ENCODE data around the gene P2RX7. TPM values are rescaled to one million over a fixed set of nuclear protein-coding genes. Genes with fewer than 3 reads are reported as not detected.

The P2RX7 gene
- polyA plus RNA-seq, 3 donors: 12.3 to 66.3 (median 20.5) TPM

DNA sequence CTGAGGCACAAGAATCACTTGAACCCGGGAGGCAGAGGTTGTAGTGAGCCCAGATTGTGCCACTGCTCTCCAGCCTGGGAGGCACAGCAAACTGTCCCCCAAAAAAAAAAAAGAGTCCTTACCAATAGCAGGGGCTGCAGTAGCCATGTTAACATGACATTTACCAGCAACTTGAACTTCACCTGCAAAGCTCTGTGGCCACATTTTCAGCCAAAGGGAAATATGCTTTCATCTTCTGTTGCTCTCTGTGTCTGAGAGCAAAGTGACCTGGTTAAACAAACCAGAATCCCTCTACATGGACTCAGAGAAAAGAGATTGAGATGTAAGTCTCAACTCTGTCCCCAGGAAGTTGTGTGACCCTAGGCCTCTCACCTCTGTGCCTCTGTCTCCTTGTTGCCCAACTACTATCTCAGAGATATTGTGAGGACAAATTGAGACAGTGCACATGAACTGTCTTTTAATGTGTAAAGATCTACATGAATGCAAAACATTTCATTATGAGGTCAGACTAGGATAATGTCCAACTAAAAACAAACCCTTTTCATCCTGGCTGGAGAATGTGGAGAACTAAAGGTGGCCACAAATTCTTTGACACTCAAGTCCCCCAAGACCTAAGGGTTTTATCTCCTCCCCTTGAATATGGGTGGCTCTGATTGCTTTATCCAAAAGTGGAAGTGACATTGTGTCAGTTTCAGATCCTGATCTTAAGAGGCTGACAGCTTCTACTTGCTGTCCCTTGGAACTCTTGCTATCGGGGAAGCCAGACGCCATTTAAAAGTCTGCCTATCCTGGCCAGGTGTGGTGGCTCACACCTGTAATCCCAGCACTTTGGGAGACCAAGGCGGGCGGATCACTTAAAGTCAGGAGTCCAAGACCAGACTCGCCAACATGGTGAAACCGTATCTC lies 52.6 kb downstream of the P2RX7 start:
- DNase-seq: peak; percentile 46 to 75 (median 65)
- peak overlapping the region; percentile 38 for H2AFZ ChIP-seq (ENCODE audit: insufficient read depth, low read depth, low read length, poor library complexity, severe bottlenecking)
- H3K9me3 ChIP-seq (replicated peaks in 1 of 2; ENCODE audit: control insufficient read depth in 1 of 2, insufficient read depth in 1 of 2, low read length in 2 of 2): peaks cover 0 to 7% of the 10 kb centered on the region in 2 donors
- H3K4me2 ChIP-seq (replicated peaks; ENCODE audit: extremely low read depth, low read length, poor library complexity, severe bottlenecking): peak overlapping the region; percentile 35
- peak overlapping the region; percentile 87 to 95 (median 91) for H3K27ac Mint-ChIP-seq
- intact Hi-C loops (cut with micrococcal nuclease): no loop called here
- H3K27ac ChIP-seq (ENCODE audit: low read depth in 1 of 2, low read length in 2 of 2): peak overlapping the region; percentile 74 to 86
- no peaks in the 10 kb centered on the region for H4K20me1 ChIP-seq (ENCODE audit: insufficient read depth, low read length)
- peaks cover 43 to 62% of the 10 kb centered on the region in 2 donors for H3K36me3 Mint-ChIP-seq
- WGBS (ENCODE audit: insufficient coverage): 60% methylated on average over 5 of the region's 7 CpGs
- H3K9ac ChIP-seq (ENCODE audit: insufficient read depth, low read length, poor library complexity, severe bottlenecking): no peak overlapping the region
- H3K9me3 Mint-ChIP-seq: peaks cover 0 to 10% (median 2%) of the 10 kb centered on the region in 7 donors
- H3K4me3 ChIP-seq (replicated peaks in 1 of 3; ENCODE audit: low read depth in 2 of 3, low read length in 3 of 3): peak overlapping the region in 1 of 3 experiments; percentile 2
- peaks cover 4% of the 10 kb centered on the region for H3K79me2 ChIP-seq (ENCODE audit: insufficient read depth, low read length)
- H3K4me1 ChIP-seq (ENCODE audit: control insufficient read depth in 1 of 2, insufficient read depth in 2 of 2, low read length in 2 of 2): peaks cover 29 to 33% of the 10 kb centered on the region in 2 donors
- H3K36me3 ChIP-seq (replicated peaks in 1 of 2; ENCODE audit: control insufficient read depth in 1 of 2, insufficient read depth in 2 of 2, low read length in 2 of 2): peaks cover 30 to 61% of the 10 kb centered on the region in 2 donors
- H3K4me1 Mint-ChIP-seq: peaks cover 30% of the 10 kb centered on the region
- peak overlapping the region in 1 of 2 donors; percentile 21 for H3K4me3 Mint-ChIP-seq
- no peaks in the 10 kb centered on the region for H3K27me3 ChIP-seq (ENCODE audit: control insufficient read depth in 2 of 2, insufficient read depth in 2 of 2, low read length in 2 of 2)
- no peak for TF ChIP-seq CTCF (IDR thresholded peaks at IDR 0.05)
- peaks cover 0 to 3% (median 1%) of the 10 kb centered on the region in 3 donors for H3K27me3 Mint-ChIP-seq (ENCODE audit: low read depth in 3 of 3)

GRCh38 chr12:121186826-121187225 lies 54.1 kb downstream of the P2RX7 start:
- Mint-ChIP-seq H3K9me3 (peaks cover 0 to 3% (median 0%) of the 10 kb centered on the region in 7 donors), H3K36me3 (peaks cover 34 to 46% of the 10 kb centered on the region in 2 donors), H3K4me1 (peaks cover 46% of the 10 kb centered on the region), H3K4me3 (no peak overlapping the region), H3K27ac (peak overlapping the region in 2 of 7 donors; percentile 91), H3K27me3 (ENCODE audit: low read depth in 3 of 3) (peaks cover 0 to 3% (median 0%) of the 10 kb centered on the region in 3 donors)
- Histone ChIP-seq H3K36me3 (replicated peaks in 1 of 2; ENCODE audit: control insufficient read depth in 1 of 2, insufficient read depth in 2 of 2, low read length in 2 of 2) (peaks cover 19 to 45% of the 10 kb centered on the region in 2 donors), H2AFZ (ENCODE audit: insufficient read depth, low read depth, low read length, poor library complexity, severe bottlenecking) (no peak overlapping the region), H3K4me3 (replicated peaks in 1 of 3; ENCODE audit: low read depth in 2 of 3, low read length in 3 of 3) (no peak overlapping the region), H3K27me3 (ENCODE audit: control insufficient read depth in 2 of 2, insufficient read depth in 2 of 2, low read length in 2 of 2) (no peaks in the 10 kb centered on the region), H3K9ac (ENCODE audit: insufficient read depth, low read length, poor library complexity, severe bottlenecking) (no peak overlapping the region), H3K9me3 (replicated peaks in 1 of 2; ENCODE audit: control insufficient read depth in 1 of 2, insufficient read depth in 1 of 2, low read length in 2 of 2) (peaks cover 0 to under 1% of the 10 kb centered on the region in 2 donors), H3K79me2 (ENCODE audit: insufficient read depth, low read length) (peaks cover 4% of the 10 kb centered on the region), H3K27ac (ENCODE audit: low read depth in 1 of 2, low read length in 2 of 2) (peak overlapping the region in 1 of 2 donors; percentile 86), H3K4me1 (ENCODE audit: control insufficient read depth in 1 of 2, insufficient read depth in 2 of 2, low read length in 2 of 2) (peaks cover 41 to 44% of the 10 kb centered on the region in 2 donors), H4K20me1 (ENCODE audit: insufficient read depth, low read length) (no peaks in the 10 kb centered on the region), H3K4me2 (replicated peaks; ENCODE audit: extremely low read depth, low read length, poor library complexity, severe bottlenecking) (no peak overlapping the region)
- intact Hi-C loops (cut with micrococcal nuclease): no loop called here
- no CpG with 5 or more reads among the region's 2 CpGs for WGBS (ENCODE audit: insufficient coverage)
- TF ChIP-seq CTCF (IDR thresholded peaks at IDR 0.05): no peak
- DNase-seq: no peak
